Measurements from ENCODE around the gene KRT3.

DNA sequence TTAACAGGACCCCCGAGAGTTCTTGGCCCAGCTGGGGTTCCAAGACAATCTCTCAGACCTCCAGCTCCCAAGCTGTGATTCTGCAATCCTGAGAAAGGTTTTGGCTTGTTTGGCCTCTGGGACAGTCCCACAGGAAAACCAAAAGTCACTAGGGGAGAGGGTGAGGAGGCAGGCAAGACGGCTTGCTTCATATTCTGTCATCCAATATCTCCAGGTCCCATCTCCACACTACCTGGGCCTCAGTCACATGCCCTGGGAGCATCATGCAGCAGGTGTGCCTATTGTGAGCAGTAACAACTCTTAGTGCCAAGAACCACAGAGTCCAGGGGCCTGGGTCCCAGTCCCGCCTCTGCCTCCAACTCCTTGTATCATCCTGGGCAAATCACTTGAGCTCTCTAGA lies 36.5 kb upstream of the KRT3 start:
- TF ChIP-seq POLR2A (IDR thresholded peaks at IDR 0.05) (no peak), POLR2AphosphoS5 (IDR thresholded peaks at IDR 0.05) (no peak)
- TF ChIP-seq, protein P1, sequence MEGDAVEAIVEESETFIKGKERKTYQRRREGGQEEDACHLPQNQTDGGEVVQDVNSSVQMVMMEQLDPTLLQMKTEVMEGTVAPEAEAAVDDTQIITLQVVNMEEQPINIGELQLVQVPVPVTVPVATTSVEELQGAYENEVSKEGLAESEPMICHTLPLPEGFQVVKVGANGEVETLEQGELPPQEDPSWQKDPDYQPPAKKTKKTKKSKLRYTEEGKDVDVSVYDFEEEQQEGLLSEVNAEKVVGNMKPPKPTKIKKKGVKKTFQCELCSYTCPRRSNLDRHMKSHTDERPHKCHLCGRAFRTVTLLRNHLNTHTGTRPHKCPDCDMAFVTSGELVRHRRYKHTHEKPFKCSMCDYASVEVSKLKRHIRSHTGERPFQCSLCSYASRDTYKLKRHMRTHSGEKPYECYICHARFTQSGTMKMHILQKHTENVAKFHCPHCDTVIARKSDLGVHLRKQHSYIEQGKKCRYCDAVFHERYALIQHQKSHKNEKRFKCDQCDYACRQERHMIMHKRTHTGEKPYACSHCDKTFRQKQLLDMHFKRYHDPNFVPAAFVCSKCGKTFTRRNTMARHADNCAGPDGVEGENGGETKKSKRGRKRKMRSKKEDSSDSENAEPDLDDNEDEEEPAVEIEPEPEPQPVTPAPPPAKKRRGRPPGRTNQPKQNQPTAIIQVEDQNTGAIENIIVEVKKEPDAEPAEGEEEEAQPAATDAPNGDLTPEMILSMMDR (IDR thresholded peaks at IDR 0.05), result no peak

Measured in stomach (tissue), 4 donors.